KOPT-K1 (cell line): ENCODE results near the gene STAT4.

Experiments
- H3K27ac ChIP-seq: fragments of 200-600 bp; sonication (generic); 2 replicates; pipeline ENCODE4 v1.5.1; 2016; ENCODE audit warnings: antibody characterized with exemption, mild to moderate bottlenecking, low read depth, low read length; ENCODE audit not compliant: poor library complexity, severe bottlenecking
- H3K36me3 ChIP-seq: fragments of 200-600 bp; sonication (generic); 2 replicates; pipeline ENCODE4 v1.5.1; 2017; ENCODE audit warnings: antibody characterized with exemption, mild to moderate bottlenecking, low read length, moderate library complexity; ENCODE audit not compliant: insufficient read depth
- H3K9me3 ChIP-seq: fragments of 200-600 bp; sonication (generic); 2 replicates; pipeline ENCODE4 v1.5.1; 2017; ENCODE audit warnings: antibody characterized with exemption, low read length, mild to moderate bottlenecking; ENCODE audit not compliant: insufficient read depth, poor library complexity, severe bottlenecking

The STAT4 gene

GRCh38 chr2:191128911-191129304 lies 21.9 kb downstream of the STAT4 start:
- Histone ChIP-seq H3K27ac (no peak overlapping the region), H3K9me3 (peaks cover under 1% of the 10 kb centered on the region), H3K36me3 (no peaks in the 10 kb centered on the region)

- peak overlapping the region; percentile 12 for H3K27ac ChIP-seq
- no peaks in the 10 kb centered on the region for H3K9me3 ChIP-seq
- no peaks in the 10 kb centered on the region for H3K36me3 ChIP-seq
Measured at GRCh38 chr2:191128172-191128910, 22.5 kb downstream of the STAT4 start.

- Histone ChIP-seq H3K36me3 (no peaks in the 10 kb centered on the region), H3K27ac (no peak overlapping the region), H3K9me3 (no peaks in the 10 kb centered on the region)
Measured at GRCh38 chr2:191127235-191127634, 23.6 kb downstream of the STAT4 start.

GRCh38 chr2:191126386-191127085 lies 24.3 kb downstream of the STAT4 start:
- Histone ChIP-seq H3K27ac (peak overlapping the region; percentile 7), H3K36me3 (no peaks in the 10 kb centered on the region), H3K9me3 (no peaks in the 10 kb centered on the region)

- H3K27ac ChIP-seq = no peak overlapping the region
- H3K9me3 ChIP-seq = no peaks in the 10 kb centered on the region
- H3K36me3 ChIP-seq = no peaks in the 10 kb centered on the region
Measured at GRCh38 chr2:191125646-191126045, 25.1 kb downstream of the STAT4 start.

GRCh38 chr2:191122638-191123294 lies 28.0 kb downstream of the STAT4 start:
- no peak overlapping the region for H3K27ac ChIP-seq
- H3K9me3 ChIP-seq = no peaks in the 10 kb centered on the region
- no peaks in the 10 kb centered on the region for H3K36me3 ChIP-seq

- H3K27ac ChIP-seq = no peak overlapping the region
- no peaks in the 10 kb centered on the region for H3K36me3 ChIP-seq
- no peaks in the 10 kb centered on the region for H3K9me3 ChIP-seq
Measured at GRCh38 chr2:191117341-191117740, 33.5 kb downstream of the STAT4 start.

GRCh38 chr2:191115804-191116203 lies 35.0 kb downstream of the STAT4 start:
- no peaks in the 10 kb centered on the region for H3K9me3 ChIP-seq
- H3K27ac ChIP-seq = no peak overlapping the region

GRCh38 chr2:191115391-191115790 lies 35.4 kb downstream of the STAT4 start:
- H3K27ac ChIP-seq = no peak overlapping the region
- H3K36me3 ChIP-seq = no peaks in the 10 kb centered on the region
- no peaks in the 10 kb centered on the region for H3K9me3 ChIP-seq

More at GRCh38 chr2:191115804-191116203, 35.0 kb downstream of the STAT4 start:
- H3K36me3 ChIP-seq = no peaks in the 10 kb centered on the region

GRCh38 chr2:191114403-191114886 lies 36.3 kb downstream of the STAT4 start:
- no peaks in the 10 kb centered on the region for H3K9me3 ChIP-seq
- H3K27ac ChIP-seq = no peak overlapping the region
- no peaks in the 10 kb centered on the region for H3K36me3 ChIP-seq

GRCh38 chr2:191113761-191114160 lies 37.0 kb downstream of the STAT4 start:
- Histone ChIP-seq H3K27ac (no peak overlapping the region), H3K36me3 (no peaks in the 10 kb centered on the region), H3K9me3 (no peaks in the 10 kb centered on the region)

- no peak overlapping the region for H3K27ac ChIP-seq
- no peaks in the 10 kb centered on the region for H3K36me3 ChIP-seq
- H3K9me3 ChIP-seq = no peaks in the 10 kb centered on the region
Measured at GRCh38 chr2:191112448-191112901, 38.3 kb downstream of the STAT4 start.

GRCh38 chr2:191109888-191110287 lies 40.9 kb downstream of the STAT4 start:
- H3K9me3 ChIP-seq = no peaks in the 10 kb centered on the region

GRCh38 chr2:191108331-191108730 lies 42.5 kb downstream of the STAT4 start:
- H3K9me3 ChIP-seq = no peaks in the 10 kb centered on the region
- H3K36me3 ChIP-seq = no peaks in the 10 kb centered on the region
- no peak overlapping the region for H3K27ac ChIP-seq

More at GRCh38 chr2:191109888-191110287, 40.9 kb downstream of the STAT4 start:
- H3K36me3 ChIP-seq = no peaks in the 10 kb centered on the region
- H3K27ac ChIP-seq = no peak overlapping the region

- Histone ChIP-seq H3K9me3 (no peaks in the 10 kb centered on the region), H3K27ac (no peak overlapping the region), H3K36me3 (no peaks in the 10 kb centered on the region)
Measured at GRCh38 chr2:191105082-191105481, 45.7 kb downstream of the STAT4 start.
